Limb (tissue), 2 donors: ENCODE measurements around the gene COL7A1.
"Not testable (repeated sequence)": the region's sequence is repeated elsewhere in the genome, so short reads cannot be mapped to it uniquely, and the experiment has no call there.

ENCODE experiments used
- DNase-seq, 2 donors: peaks; one replicate each; pipeline ENCODE4 v3.0.0-alpha.2; 2016; ENCODE audit errors: extremely low spot score in 2 of 2

Gene COL7A1

GRCh38 chr3:48546203-48546829 lies 48.8 kb downstream of the COL7A1 start:
- no peak for DNase-seq

- DNase-seq = no peak
These were observed 51.0 kb downstream of the COL7A1 start for GRCh38 chr3:48544141-48544540.

- no peak for DNase-seq
These were observed 51.8 kb downstream of the COL7A1 start for GRCh38 chr3:48543271-48543866.

- DNase-seq = no peak
These were observed 56.7 kb downstream of the COL7A1 start for GRCh38 chr3:48538451-48538850.

GRCh38 chr3:48536785-48537184 lies 58.3 kb downstream of the COL7A1 start:
- no peak for DNase-seq

- no peak for DNase-seq
These were observed 59.0 kb downstream of the COL7A1 start for GRCh38 chr3:48536116-48536515.

- no peak for DNase-seq
These were observed 59.6 kb downstream of the COL7A1 start for GRCh38 chr3:48535578-48535977.

- DNase-seq = no peak
These were observed 62.2 kb downstream of the COL7A1 start for GRCh38 chr3:48532977-48533337.

- no peak for DNase-seq
These were observed 62.7 kb downstream of the COL7A1 start for GRCh38 chr3:48532271-48532976.

- not testable (repeated sequence) for DNase-seq
These were observed 64.4 kb downstream of the COL7A1 start for GRCh38 chr3:48530701-48531100.

GRCh38 chr3:48528754-48529153 lies 66.4 kb downstream of the COL7A1 start:
- no peak for DNase-seq

GRCh38 chr3:48528048-48528447 lies 67.1 kb downstream of the COL7A1 start:
- DNase-seq = no peak

- DNase-seq = no peak
These were observed 70.2 kb downstream of the COL7A1 start for GRCh38 chr3:48524970-48525369.

- no peak for DNase-seq
These were observed 73.5 kb downstream of the COL7A1 start for GRCh38 chr3:48521635-48522034.

- no peak for DNase-seq
These were observed 75.9 kb downstream of the COL7A1 start for GRCh38 chr3:48519277-48519643.

- no peak for DNase-seq
These were observed 76.4 kb downstream of the COL7A1 start for GRCh38 chr3:48518638-48519276.

- DNase-seq = no peak
These were observed 77.1 kb downstream of the COL7A1 start for GRCh38 chr3:48518069-48518468.

- no peak for DNase-seq
These were observed 78.6 kb downstream of the COL7A1 start for GRCh38 chr3:48516571-48516970.

GRCh38 chr3:48514431-48515227 lies 80.5 kb downstream of the COL7A1 start:
- no peak for DNase-seq
